MCF 10A (cell line): ENCODE data around the gene MTA3. TPM values are rescaled to one million over a fixed set of nuclear protein-coding genes. Genes with fewer than 3 reads are reported as not detected.

Experiments
- BruUV-seq: library from RNA; stranded (reverse); fragments of 400-500 nt; replicated peaks from 2 replicates; lab custom pipeline; 2021; lab: Mats Ljungman, UMichigan
- CTCF ChIA-PET: fragments of 300-600 bp; sonication (Branson Sonifier 250); formaldehyde crosslinking; extraction: SDS; loops from one replicate; lab custom pipeline; 2021; ENCODE audit warnings: antibody characterized with exemption, inconsistent platforms; lab: Yijun Ruan, JAX
- POLR2A ChIA-PET: fragments of 300-600, 350-650 bp; sonication (Branson Sonifier 250); formaldehyde crosslinking; extraction: SDS; loops from one replicate; lab custom pipeline; 2020; ENCODE audit warnings: antibody characterized with exemption, inconsistent platforms; lab: Yijun Ruan, JAX
- DNase-seq: peaks from one replicate; pipeline ENCODE4 v3.0.0-alpha.2; 2018; ENCODE audit not compliant: unreplicated experiment
- H3K27ac Mint-ChIP-seq: one replicate; pipeline ENCODE4 v1.8.0; 2022; ENCODE audit warnings: mild to moderate bottlenecking, low read depth, mixed read lengths; ENCODE audit not compliant: unreplicated experiment
- H3K27me3 Mint-ChIP-seq: one replicate; pipeline ENCODE4 v1.8.0; 2022; ENCODE audit warnings: mixed read lengths; ENCODE audit not compliant: insufficient read depth, unreplicated experiment
- H3K36me3 Mint-ChIP-seq: one replicate; pipeline ENCODE4 v1.8.0; 2022; ENCODE audit warnings: mild to moderate bottlenecking, moderate library complexity, mixed read lengths; ENCODE audit not compliant: insufficient read depth, unreplicated experiment
- H3K4me1 Mint-ChIP-seq: one replicate; pipeline ENCODE4 v1.8.0; 2022; ENCODE audit warnings: mixed read lengths; ENCODE audit not compliant: insufficient read depth, unreplicated experiment
- H3K4me3 Mint-ChIP-seq: one replicate; pipeline ENCODE4 v1.8.0; 2022; ENCODE audit warnings: mild to moderate bottlenecking, moderate library complexity, mixed read lengths; ENCODE audit not compliant: unreplicated experiment
- H3K9me3 Mint-ChIP-seq: one replicate; pipeline ENCODE4 v1.8.0; 2022; ENCODE audit warnings: mixed read lengths; ENCODE audit not compliant: unreplicated experiment
- intact Hi-C: fragments of 100-400 bp; cut with micrococcal nuclease; formaldehyde crosslinking; loops from 2 replicates; pipeline ENCODE4 v1.14.1; 2022
- total RNA-seq: library from RNA; stranded (reverse); gene quantifications from 2 replicates; pipeline ENCODE4 v1.2.3, GENCODE V29; 2022
- TF ChIP-seq, protein P1 (sequence below): fragments of 200-600 bp; IDR thresholded peaks from one replicate; pipeline ENCODE4 v1.8.0; 2022; ENCODE audit warnings: antibody characterized with exemption, mild to moderate bottlenecking; ENCODE audit not compliant: unreplicated experiment

Gene MTA3
- total RNA-seq, 1 experiment from 2014 or later = 41.4 TPM

DNA sequence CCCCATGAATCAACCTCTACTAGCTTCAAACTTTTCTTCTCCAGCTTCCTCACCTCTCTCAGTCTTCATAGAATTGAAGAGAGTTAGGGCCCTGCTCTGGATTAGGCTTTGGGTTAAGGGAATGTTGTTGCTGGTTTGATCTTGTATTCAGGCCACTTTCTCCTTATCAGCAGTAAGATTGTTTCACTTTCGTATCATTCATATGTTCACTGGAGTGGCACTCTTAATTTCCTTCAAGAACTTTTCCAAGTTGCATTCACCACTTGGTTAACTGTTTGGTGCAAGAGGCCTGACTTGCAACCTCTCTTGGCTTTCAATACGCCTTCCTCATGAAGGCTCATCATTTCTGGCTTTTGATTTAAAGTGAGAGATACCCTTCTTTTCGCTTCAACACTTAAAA is 172.7 kb downstream of the MTA3 start:
- DNase-seq = no peak
- ChIA-PET POLR2A (interaction anchor here (0.9 kb wide), 1 partner anchor 64 kb away, joined by 3 read pairs; no protein-coding TSS in a partner anchor), CTCF (interaction anchor here (0.7 to 1.7 kb wide), 3 partner anchors 17 to 115 kb away, joined by 3 read pairs; no protein-coding TSS in a partner anchor)
- intact Hi-C loops = no loop called here
- Mint-ChIP-seq H3K36me3 (no peaks in the 10 kb centered on the region), H3K4me3 (no peak overlapping the region), H3K27me3 (no peaks in the 10 kb centered on the region), H3K9me3 (peaks cover 13% of the 10 kb centered on the region), H3K4me1 (peaks cover 6% of the 10 kb centered on the region), H3K27ac (no peak overlapping the region)
- TF ChIP-seq, protein P1, sequence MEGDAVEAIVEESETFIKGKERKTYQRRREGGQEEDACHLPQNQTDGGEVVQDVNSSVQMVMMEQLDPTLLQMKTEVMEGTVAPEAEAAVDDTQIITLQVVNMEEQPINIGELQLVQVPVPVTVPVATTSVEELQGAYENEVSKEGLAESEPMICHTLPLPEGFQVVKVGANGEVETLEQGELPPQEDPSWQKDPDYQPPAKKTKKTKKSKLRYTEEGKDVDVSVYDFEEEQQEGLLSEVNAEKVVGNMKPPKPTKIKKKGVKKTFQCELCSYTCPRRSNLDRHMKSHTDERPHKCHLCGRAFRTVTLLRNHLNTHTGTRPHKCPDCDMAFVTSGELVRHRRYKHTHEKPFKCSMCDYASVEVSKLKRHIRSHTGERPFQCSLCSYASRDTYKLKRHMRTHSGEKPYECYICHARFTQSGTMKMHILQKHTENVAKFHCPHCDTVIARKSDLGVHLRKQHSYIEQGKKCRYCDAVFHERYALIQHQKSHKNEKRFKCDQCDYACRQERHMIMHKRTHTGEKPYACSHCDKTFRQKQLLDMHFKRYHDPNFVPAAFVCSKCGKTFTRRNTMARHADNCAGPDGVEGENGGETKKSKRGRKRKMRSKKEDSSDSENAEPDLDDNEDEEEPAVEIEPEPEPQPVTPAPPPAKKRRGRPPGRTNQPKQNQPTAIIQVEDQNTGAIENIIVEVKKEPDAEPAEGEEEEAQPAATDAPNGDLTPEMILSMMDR = no peak
- BruUV-seq = no TSS peak

DNA sequence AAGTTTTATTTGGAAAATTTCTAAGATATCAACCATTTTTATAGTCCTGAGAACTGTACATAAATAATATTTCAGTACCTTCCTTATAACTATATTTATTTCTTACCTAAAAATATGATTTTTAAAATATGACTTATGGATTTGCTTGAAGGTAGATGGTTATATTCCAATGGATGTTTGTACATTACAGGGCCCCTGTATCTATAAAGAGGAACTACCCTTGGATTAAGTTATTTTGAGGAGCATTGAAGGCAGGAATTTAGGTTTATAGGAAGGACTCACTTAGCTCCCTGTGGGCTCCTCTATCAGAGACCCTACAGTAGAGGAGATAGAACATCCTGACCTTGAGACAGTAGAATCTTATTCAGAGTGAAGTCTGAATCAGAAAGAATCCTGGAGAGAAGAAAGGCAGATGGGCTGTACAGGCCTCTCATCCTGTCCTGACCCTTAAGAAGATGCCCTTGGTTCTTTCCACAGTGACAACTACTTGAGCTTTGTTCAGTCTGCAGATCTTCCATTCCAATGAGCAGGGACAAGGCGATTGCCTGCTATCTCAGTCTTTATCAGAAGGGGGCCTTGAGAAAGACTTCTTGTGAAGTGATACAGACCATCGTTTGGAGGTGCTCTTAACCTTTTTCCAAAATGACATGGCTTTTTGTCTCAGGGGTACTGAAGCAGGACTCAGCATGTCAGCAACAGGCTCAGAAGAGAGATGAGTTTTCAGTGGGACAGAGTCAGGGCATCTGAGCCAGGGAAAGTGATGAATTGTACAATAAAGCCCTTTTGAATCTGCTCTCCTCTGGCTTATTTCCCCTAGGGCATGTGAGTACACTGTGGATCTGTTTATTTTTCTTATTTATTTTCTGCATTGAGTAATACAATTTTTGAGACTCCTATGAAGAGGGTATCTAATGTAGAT is 174.6 kb downstream of the MTA3 start:
- intact Hi-C loops = no loop called here
- no peak for DNase-seq
- H3K27ac Mint-ChIP-seq = no peak overlapping the region
- peaks cover 13% of the 10 kb centered on the region for H3K9me3 Mint-ChIP-seq
- peaks cover 6% of the 10 kb centered on the region for H3K4me1 Mint-ChIP-seq
- H3K36me3 Mint-ChIP-seq = no peaks in the 10 kb centered on the region
- H3K4me3 Mint-ChIP-seq = no peak overlapping the region
- POLR2A ChIA-PET = no interaction called here
- BruUV-seq = no TSS peak
- TF ChIP-seq, protein P1 = no peak
- CTCF ChIA-PET = interaction anchor here (0.6 to 1.2 kb wide), 3 partner anchors 9 to 21 kb away, joined by 3 to 4 read pairs (median 3); no protein-coding TSS in a partner anchor
- no peaks in the 10 kb centered on the region for H3K27me3 Mint-ChIP-seq

DNA sequence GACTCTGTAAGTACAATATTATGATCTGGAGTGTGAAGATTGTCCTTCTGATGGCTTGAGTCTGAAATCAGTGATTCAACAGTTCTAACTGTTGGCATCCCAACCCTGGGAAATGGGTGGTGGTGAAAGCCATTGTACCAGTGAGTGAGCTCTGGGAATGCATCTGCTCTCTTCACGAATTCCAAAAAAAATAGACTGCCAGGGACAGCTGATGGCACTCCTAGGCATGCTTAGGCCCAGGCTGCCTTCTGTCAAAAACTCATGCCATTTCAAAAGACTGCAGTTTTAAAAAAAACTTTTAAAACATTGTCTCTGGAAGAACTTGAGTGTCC is 175.2 kb downstream of the MTA3 start:
- Mint-ChIP-seq H3K4me3 (no peak overlapping the region), H3K36me3 (no peaks in the 10 kb centered on the region), H3K9me3 (peaks cover 13% of the 10 kb centered on the region), H3K27me3 (no peaks in the 10 kb centered on the region), H3K4me1 (peaks cover 6% of the 10 kb centered on the region), H3K27ac (no peak overlapping the region)
- intact Hi-C loops = no loop called here
- no peak for DNase-seq
- BruUV-seq = no TSS peak
- ChIA-PET CTCF (no interaction called here), POLR2A (no interaction called here)
- TF ChIP-seq, protein P1 = no peak

DNA sequence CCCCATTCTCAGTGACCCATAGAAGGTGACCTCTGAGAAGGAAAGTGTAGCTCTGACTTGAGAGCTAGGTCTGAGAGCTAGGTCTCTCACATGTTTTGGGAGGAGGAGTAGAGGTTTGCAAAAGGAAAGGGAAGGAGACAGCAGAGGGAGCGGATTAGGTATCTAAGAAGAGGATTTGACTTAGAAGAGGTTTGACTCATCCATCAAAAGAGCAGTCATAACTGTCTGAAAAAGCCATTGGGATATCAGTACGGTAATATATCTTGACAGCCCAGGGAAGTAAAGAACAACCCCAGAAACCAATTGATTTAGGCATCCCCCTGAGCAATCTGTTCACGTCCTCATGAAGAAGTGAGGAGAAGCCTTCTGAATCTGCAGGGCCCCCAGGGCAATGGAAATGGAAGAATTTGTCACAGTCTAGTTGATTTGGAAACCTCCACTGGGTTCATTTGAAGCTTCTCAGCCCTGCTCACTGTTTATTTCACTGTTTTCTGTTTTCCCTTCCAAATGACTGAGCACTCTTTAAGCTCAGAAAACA is 176.2 kb downstream of the MTA3 start:
- no TSS peak for BruUV-seq
- Mint-ChIP-seq H3K4me1 (peaks cover 6% of the 10 kb centered on the region), H3K36me3 (no peaks in the 10 kb centered on the region), H3K9me3 (peaks cover 3% of the 10 kb centered on the region), H3K27ac (no peak overlapping the region), H3K27me3 (no peaks in the 10 kb centered on the region), H3K4me3 (no peak overlapping the region)
- POLR2A ChIA-PET = no interaction called here
- DNase-seq = no peak
- intact Hi-C loops = no loop called here
- CTCF ChIA-PET = interaction anchor here (0.7 kb wide), 1 partner anchor 84 kb away, joined by 3 read pairs; no protein-coding TSS in a partner anchor
- TF ChIP-seq, protein P1 = no peak
